GM19324 (cell line): Measurements from ENCODE around the gene B9D1.
A peak's percentile ranks its signal among the peaks of the same experiment; 100 is the strongest.

ENCODE experiments used
- ATAC-seq: cut with Tn5 transposase; IDR thresholded peaks from one replicate; pipeline ENCODE4 v1.9.1; 2021; ENCODE audit warnings: mild to moderate bottlenecking, moderate library complexity; ENCODE audit not compliant: unreplicated experiment, low FRiP score

B9D1 gene

GRCh38 chr17:19341641-19342610 lies 20.6 kb downstream of the B9D1 start:
- ATAC-seq = no peak

- ATAC-seq = no peak
These were observed 21.3 kb downstream of the B9D1 start for GRCh38 chr17:19341211-19341631.

- no peak for ATAC-seq
These were observed 23.1 kb downstream of the B9D1 start for GRCh38 chr17:19339341-19339815.

GRCh38 chr17:19338031-19338990 lies 24.2 kb downstream of the B9D1 start:
- peak; percentile 59 for ATAC-seq

- no peak for ATAC-seq
These were observed 24.9 kb downstream of the B9D1 start for GRCh38 chr17:19337712-19338023.

GRCh38 chr17:19336938-19337711 lies 25.4 kb downstream of the B9D1 start:
- no peak for ATAC-seq

GRCh38 chr17:19335951-19336631 lies 26.4 kb downstream of the B9D1 start:
- no peak for ATAC-seq

GRCh38 chr17:19334331-19334730 lies 28.2 kb downstream of the B9D1 start:
- no peak for ATAC-seq

- no peak for ATAC-seq
These were observed 28.7 kb downstream of the B9D1 start for GRCh38 chr17:19333736-19334290.

- no peak for ATAC-seq
These were observed 29.4 kb downstream of the B9D1 start for GRCh38 chr17:19333132-19333440.

GRCh38 chr17:19332371-19333131 lies 30.0 kb downstream of the B9D1 start:
- ATAC-seq = no peak

GRCh38 chr17:19331543-19332245 lies 30.8 kb downstream of the B9D1 start:
- no peak for ATAC-seq

- ATAC-seq = no peak
These were observed 31.4 kb downstream of the B9D1 start for GRCh38 chr17:19331134-19331533.

GRCh38 chr17:19330271-19330670 lies 32.3 kb downstream of the B9D1 start:
- ATAC-seq = no peak

GRCh38 chr17:19329839-19330238 lies 32.7 kb downstream of the B9D1 start:
- ATAC-seq = no peak

GRCh38 chr17:19329136-19329535 lies 33.4 kb downstream of the B9D1 start:
- no peak for ATAC-seq

- ATAC-seq = no peak
These were observed 34.0 kb downstream of the B9D1 start for GRCh38 chr17:19328441-19329061.
